Fibroblast of the conjunctiva (primary cell): ENCODE measurements around the gene TRAIP.

Source experiments
- DNase-seq: peaks from one replicate; pipeline ENCODE4 v3.0.0-alpha.2; 2010; ENCODE audit warnings: low read depth

TRAIP gene

GRCh38 chr3:49813497-49814174 lies 42.7 kb downstream of the TRAIP start, which contains the start of gene UBA7:
Gene UBA7 (minus strand): TSS chr3:49813953. CDS start chr3:49813787, 166 bp downstream.
- DNase-seq = peak; percentile 65

GRCh38 chr3:49812916-49813496 lies 43.4 kb downstream of the TRAIP start:
- no peak for DNase-seq

GRCh38 chr3:49807431-49808114 lies 48.8 kb downstream of the TRAIP start:
- no peak for DNase-seq

GRCh38 chr3:49806850-49807249 lies 49.5 kb downstream of the TRAIP start:
- DNase-seq = no peak

GRCh38 chr3:49805897-49806701 lies 50.3 kb downstream of the TRAIP start:
- no peak for DNase-seq

- DNase-seq = peak; percentile 96
Observed at GRCh38 chr3:49805367-49805782, 51.0 kb downstream of the TRAIP start.

- no peak for DNase-seq
Observed at GRCh38 chr3:49804141-49805041, 52.0 kb downstream of the TRAIP start.

GRCh38 chr3:49803465-49804140 lies 52.8 kb downstream of the TRAIP start:
- no peak for DNase-seq

GRCh38 chr3:49802719-49803464 lies 53.5 kb downstream of the TRAIP start, which contains the start of gene INKA1:
Gene INKA1 (plus strand): TSS chr3:49803261. CDS start chr3:49803393, 132 bp downstream.
- DNase-seq = peak; percentile 71

GRCh38 chr3:49801160-49801559 lies 55.2 kb downstream of the TRAIP start:
- DNase-seq = no peak

GRCh38 chr3:49799761-49800160 lies 56.6 kb downstream of the TRAIP start, which contains the start of gene CDHR4:
Gene CDHR4 (minus strand): TSS chr3:49799873. CDS start chr3:49799812, 61 bp downstream.
- DNase-seq = peak; percentile 82

GRCh38 chr3:49799105-49799504 lies 57.3 kb downstream of the TRAIP start:
- no peak for DNase-seq

GRCh38 chr3:49794926-49795905 lies 61.1 kb downstream of the TRAIP start:
- DNase-seq = no peak

- no peak for DNase-seq
Observed at GRCh38 chr3:49794431-49794830, 61.9 kb downstream of the TRAIP start.

GRCh38 chr3:49793486-49794085 lies 62.8 kb downstream of the TRAIP start:
- DNase-seq = no peak

GRCh38 chr3:49792371-49793150 lies 63.8 kb downstream of the TRAIP start:
- DNase-seq = no peak

GRCh38 chr3:49791571-49791970 lies 64.8 kb downstream of the TRAIP start:
- DNase-seq = no peak
